ENCODE measurements around the gene RPLP1. TPM values are rescaled to one million over a fixed set of nuclear protein-coding genes. Genes with fewer than 3 reads are reported as not detected.

The RPLP1 gene
- total RNA-seq, 4 donors from 2014 or later: 1,024 to 2,624 (median 1,151) TPM

- TF ChIP-seq POLR2A (IDR thresholded peaks at IDR 0.05) (no peak), CTCF (IDR thresholded peaks at IDR 0.05) (no peak)
- intact Hi-C loops (cut with DNase I; ENCODE audit: low total_unique reads): no loop called here
- 51 to 60% methylated on average over 23 of the region's 23 CpGs for WGBS, 2 donors
Observed at GRCh38 chr15:69462030-69462492, 9.4 kb downstream of the RPLP1 start.

GRCh38 chr15:69462493-69463181 lies 10.0 kb downstream of the RPLP1 start:
- 1 to 3% methylated on average over 32 to 44 of the region's 46 CpGs for WGBS, 2 donors
- intact Hi-C loops (cut with DNase I; ENCODE audit: low total_unique reads): no loop called here
- TF ChIP-seq CTCF (IDR thresholded peaks at IDR 0.05) (peak in 1 of 3 donors; percentile 81), POLR2A (IDR thresholded peaks at IDR 0.05) (no peak)
- H3K4me3 ChIP-seq (ENCODE audit: low read depth, poor library complexity, severe bottlenecking): peak overlapping the region; percentile 37
- DNase-seq (ENCODE audit: low spot score in 2 of 2): peak; percentile 97 to 99

More at GRCh38 chr15:69462030-69462492, 9.4 kb downstream of the RPLP1 start:
- peak overlapping the region; percentile 37 for H3K4me3 ChIP-seq (ENCODE audit: low read depth, poor library complexity, severe bottlenecking)
- DNase-seq (ENCODE audit: low spot score in 2 of 2): peak in 1 of 2 donors; percentile 89

- H3K4me3 ChIP-seq (ENCODE audit: low read depth, poor library complexity, severe bottlenecking): no peak overlapping the region
- 15 to 16% methylated on average over 13 of the region's 13 CpGs for WGBS, 2 donors
- intact Hi-C loops (cut with DNase I; ENCODE audit: low total_unique reads): no loop called here
- DNase-seq (ENCODE audit: low spot score in 2 of 2): no peak
- TF ChIP-seq POLR2A (IDR thresholded peaks at IDR 0.05) (no peak), CTCF (IDR thresholded peaks at IDR 0.05) (no peak)
Observed at GRCh38 chr15:69463182-69463756, 10.7 kb downstream of the RPLP1 start.

- peak in 1 of 2 donors; percentile 36 for DNase-seq (ENCODE audit: low spot score in 2 of 2)
- 91 to 95% methylated on average over 1 of the region's 1 CpG for WGBS, 2 donors
- H3K4me3 ChIP-seq (ENCODE audit: low read depth, poor library complexity, severe bottlenecking): no peak overlapping the region
- intact Hi-C loops (cut with DNase I; ENCODE audit: low total_unique reads): no loop called here
- no peak for TF ChIP-seq CTCF (IDR thresholded peaks at IDR 0.05)
- TF ChIP-seq POLR2A (IDR thresholded peaks at IDR 0.05): no peak
Observed at GRCh38 chr15:69465253-69465652, 12.6 kb downstream of the RPLP1 start.

- DNase-seq (ENCODE audit: low spot score in 2 of 2): no peak
- intact Hi-C loops (cut with DNase I; ENCODE audit: low total_unique reads): no loop called here
- WGBS, 2 donors: 78 to 80% methylated on average over 2 of the region's 2 CpGs
- TF ChIP-seq POLR2A (IDR thresholded peaks at IDR 0.05) (no peak), CTCF (IDR thresholded peaks at IDR 0.05) (no peak)
- H3K4me3 ChIP-seq (ENCODE audit: low read depth, poor library complexity, severe bottlenecking): no peak overlapping the region
Observed at GRCh38 chr15:69466733-69467132, 14.1 kb downstream of the RPLP1 start.

All from lower leg skin (tissue), 4 donors.